K562 (cell line): ENCODE results near the gene CLDN5. TPM values are rescaled to one million over a fixed set of nuclear protein-coding genes. Genes with fewer than 3 reads are reported as not detected.

Source experiments
- ARNT ChIP-seq, 2 experiments: fragments of 450-650 bp; IDR thresholded peaks; 2 replicates each; pipeline ENCODE4 v1.6.1; 2016; ENCODE audit warnings: mild to moderate bottlenecking in 1 of 2
- CBFA2T3 ChIP-seq: fragments of 450-650 bp; IDR thresholded peaks from 2 replicates; pipeline ENCODE4 v1.6.1; 2017
- CCAR2 ChIP-seq: fragments of 200-400 bp; formaldehyde crosslinking; IDR thresholded peaks from 2 replicates; pipeline ENCODE4 v1.6.1; 2017; ENCODE audit warnings: mild to moderate bottlenecking, low read depth, low read length
- DMBX1 ChIP-seq: fragments of 250-450 bp; sonication (Bioruptor Pico); IDR thresholded peaks from 2 replicates; pipeline ENCODE4 v1.8.0; 2022; ENCODE audit warnings: inconsistent platforms, mild to moderate bottlenecking, moderate library complexity, borderline replicate concordance
- HIVEP1 ChIP-seq: fragments of 250-450 bp; sonication (Bioruptor Pico); IDR thresholded peaks from 2 replicates; pipeline ENCODE4 v1.4.0; 2020; ENCODE audit warnings: mild to moderate bottlenecking
- ILF3 ChIP-seq: fragments of 450-650 bp; IDR thresholded peaks from 2 replicates; pipeline ENCODE4 v1.6.1; 2018; ENCODE audit warnings: antibody characterized with exemption, mild to moderate bottlenecking, moderate library complexity, borderline replicate concordance
- KAT7 ChIP-seq: sonication (generic); formaldehyde crosslinking; IDR thresholded peaks from 2 replicates; pipeline ENCODE4 v1.8.0; 2022; ENCODE audit warnings: missing genetic modification reagents, mild to moderate bottlenecking, borderline replicate concordance
- KLF10 ChIP-seq: fragments of 250-450 bp; sonication (Bioruptor Pico); IDR thresholded peaks from 2 replicates; pipeline ENCODE4 v1.6.1; 2021; ENCODE audit warnings: matching md5 sums
- L3MBTL2 ChIP-seq: fragments of 450-650 bp; IDR thresholded peaks from 2 replicates; pipeline ENCODE4 v1.6.1; 2016; ENCODE audit warnings: mild to moderate bottlenecking, moderate library complexity
- NRF1 ChIP-seq, 2 experiments: fragments of 450-650 bp; IDR thresholded peaks in 1 of 2; conservative IDR thresholded peaks in 1 of 2; 2 replicates each; pipeline ENCODE4 v1.6.1; 2014; ENCODE audit warnings: mild to moderate bottlenecking in 2 of 2
- RCOR1 ChIP-seq, 2 experiments: IDR thresholded peaks; 2 replicates each; pipeline ENCODE4 v1.6.1; 2012; ENCODE audit warnings: low read depth in 2 of 2, low read length in 2 of 2, borderline replicate concordance in 1 of 2, improper control_type of control experiment in 1 of 2
- RFX5 ChIP-seq: IDR thresholded peaks from 2 replicates; pipeline ENCODE4 v1.6.1; 2011; ENCODE audit warnings: low read depth, mild to moderate bottlenecking, improper control_type of control experiment, low read length
- RUNX1 ChIP-seq: sonication (generic); IDR thresholded peaks from 2 replicates; pipeline ENCODE4 v1.6.1; 2016; ENCODE audit warnings: antibody characterized with exemption, low read depth
- SAFB ChIP-seq: fragments of 200-400 bp; formaldehyde crosslinking; IDR thresholded peaks from 2 replicates; pipeline ENCODE4 v1.6.1; 2017; ENCODE audit warnings: low read depth, low read length, borderline replicate concordance
- SMARCA5 ChIP-seq: fragments of 450-650 bp; IDR thresholded peaks from 2 replicates; pipeline ENCODE4 v1.6.1; 2016
- STAT5A ChIP-seq: IDR thresholded peaks from 2 replicates; pipeline ENCODE4 v1.6.1; 2012; ENCODE audit warnings: low read length, inconsistent platforms, borderline replicate concordance
- SUPT5H ChIP-seq: fragments of 450-650 bp; IDR thresholded peaks from 2 replicates; pipeline ENCODE4 v1.6.1; 2016
- ZNF695 ChIP-seq: fragments of 450-650 bp; formaldehyde crosslinking; IDR thresholded peaks from 2 replicates; pipeline ENCODE4 v1.4.0; 2020; ENCODE audit warnings: mild to moderate bottlenecking, moderate library complexity
- polyA plus RNA-seq, 8 experiments: library from polyadenylated mRNA; depleted of rRNA in 4 of 8; stranded (reverse) in 5 of 8; unstranded in 3 of 8; fragments of >200 nt; fragmentation: Nextera tagmentation in 2 of 8; fragmentation: Illumina TruSeq in 1 of 8; extraction: Ambion mirVana in 2 of 8; extraction: Trizol in 1 of 8; gene quantifications; 2 replicates each; pipeline versions ENCODE4 v1.2.1 to v1.2.3, GENCODE V29; 2011 to 2014; ENCODE audit warnings: inconsistent platforms in 1 of 8, missing spikeins in 1 of 8
- total RNA-seq, 7 experiments: library from RNA; depleted of rRNA in 6 of 7; stranded (reverse); fragments of >200 nt in 6 of 7; fragmentation: Illumina TruSeq in 2 of 7; extraction: Trizol in 2 of 7; gene quantifications; 2 replicates each; pipeline versions ENCODE4 v1.2.1 to v1.2.3, GENCODE V29; 2011 to 2021; ENCODE audit warnings: low replicate concordance in 1 of 7
- TF ChIP-seq, protein P1 (sequence below): fragments of 250-450 bp; sonication (Bioruptor Pico); IDR thresholded peaks from 2 replicates; pipeline ENCODE4 v1.4.0; 2020
- TF ChIP-seq, protein P2 (sequence below): fragments of 250-450 bp; sonication (Bioruptor Pico); IDR thresholded peaks from 2 replicates; pipeline ENCODE4 v1.4.0; 2020; ENCODE audit warnings: borderline replicate concordance
- TF ChIP-seq, protein P3 (sequence below): sonication (generic); formaldehyde crosslinking; IDR thresholded peaks from 2 replicates; pipeline ENCODE4 v1.8.1; 2022; ENCODE audit warnings: missing genetic modification reagents

Gene CLDN5
- total and polyA plus RNA-seq, 9 of the 15 experiments (the other 6 are each of a cell fraction or from before 2014, with no cell fraction given): 0.20 TPM; not detected in 8

DNA sequence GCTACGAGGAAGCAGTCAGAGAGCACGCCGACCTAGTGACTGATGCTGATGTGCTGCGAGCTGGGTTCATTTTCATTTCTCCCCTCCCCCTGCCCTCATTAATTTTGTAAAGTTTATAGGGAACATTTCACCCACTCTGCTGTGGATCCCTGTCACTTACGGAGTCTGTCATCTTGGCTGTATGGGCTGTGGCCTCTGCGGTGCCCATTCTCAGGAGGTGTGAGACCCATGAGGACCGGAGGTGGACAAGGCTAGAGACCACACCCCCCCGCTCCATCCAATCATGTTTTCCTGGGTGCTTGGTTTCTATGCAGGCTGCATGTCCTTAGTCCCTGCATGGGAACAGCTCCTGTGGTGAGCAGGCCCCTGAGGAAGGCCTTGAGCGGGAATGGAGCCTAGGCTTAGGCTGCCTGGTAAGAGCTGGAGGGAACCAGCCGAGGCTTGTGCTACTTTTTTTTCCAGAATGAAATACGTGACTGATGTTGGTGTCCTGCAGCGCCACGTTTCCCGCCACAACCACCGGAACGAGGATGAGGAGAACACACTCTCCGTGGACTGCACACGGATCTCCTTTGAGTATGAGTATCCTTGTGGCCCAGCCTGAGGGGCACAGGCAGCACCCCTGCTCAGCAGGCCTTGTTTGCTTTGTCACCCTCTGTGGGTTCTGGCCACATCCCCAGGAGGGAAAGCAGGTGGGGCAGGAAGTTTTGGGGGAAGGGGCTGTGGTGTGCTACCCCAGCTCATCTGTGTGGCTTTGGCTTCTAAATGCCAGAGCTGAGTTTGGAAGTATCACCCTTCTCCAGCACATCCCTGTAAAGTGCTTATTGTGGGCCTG, 19.1 kb downstream of the CLDN5 start (continued):
- no peak for TF ChIP-seq RCOR1 (IDR thresholded peaks at IDR 0.05; ENCODE audit: borderline replicate concordance in 1 of 2, low read depth in 2 of 2, low read length in 2 of 2)
- TF ChIP-seq KAT7 (CRISPR knock-in tag): no peak
- TF ChIP-seq ZNF695 (CRISPR knock-in tag): no peak
- TF ChIP-seq CBFA2T3: no peak
- TF ChIP-seq, protein P1, sequence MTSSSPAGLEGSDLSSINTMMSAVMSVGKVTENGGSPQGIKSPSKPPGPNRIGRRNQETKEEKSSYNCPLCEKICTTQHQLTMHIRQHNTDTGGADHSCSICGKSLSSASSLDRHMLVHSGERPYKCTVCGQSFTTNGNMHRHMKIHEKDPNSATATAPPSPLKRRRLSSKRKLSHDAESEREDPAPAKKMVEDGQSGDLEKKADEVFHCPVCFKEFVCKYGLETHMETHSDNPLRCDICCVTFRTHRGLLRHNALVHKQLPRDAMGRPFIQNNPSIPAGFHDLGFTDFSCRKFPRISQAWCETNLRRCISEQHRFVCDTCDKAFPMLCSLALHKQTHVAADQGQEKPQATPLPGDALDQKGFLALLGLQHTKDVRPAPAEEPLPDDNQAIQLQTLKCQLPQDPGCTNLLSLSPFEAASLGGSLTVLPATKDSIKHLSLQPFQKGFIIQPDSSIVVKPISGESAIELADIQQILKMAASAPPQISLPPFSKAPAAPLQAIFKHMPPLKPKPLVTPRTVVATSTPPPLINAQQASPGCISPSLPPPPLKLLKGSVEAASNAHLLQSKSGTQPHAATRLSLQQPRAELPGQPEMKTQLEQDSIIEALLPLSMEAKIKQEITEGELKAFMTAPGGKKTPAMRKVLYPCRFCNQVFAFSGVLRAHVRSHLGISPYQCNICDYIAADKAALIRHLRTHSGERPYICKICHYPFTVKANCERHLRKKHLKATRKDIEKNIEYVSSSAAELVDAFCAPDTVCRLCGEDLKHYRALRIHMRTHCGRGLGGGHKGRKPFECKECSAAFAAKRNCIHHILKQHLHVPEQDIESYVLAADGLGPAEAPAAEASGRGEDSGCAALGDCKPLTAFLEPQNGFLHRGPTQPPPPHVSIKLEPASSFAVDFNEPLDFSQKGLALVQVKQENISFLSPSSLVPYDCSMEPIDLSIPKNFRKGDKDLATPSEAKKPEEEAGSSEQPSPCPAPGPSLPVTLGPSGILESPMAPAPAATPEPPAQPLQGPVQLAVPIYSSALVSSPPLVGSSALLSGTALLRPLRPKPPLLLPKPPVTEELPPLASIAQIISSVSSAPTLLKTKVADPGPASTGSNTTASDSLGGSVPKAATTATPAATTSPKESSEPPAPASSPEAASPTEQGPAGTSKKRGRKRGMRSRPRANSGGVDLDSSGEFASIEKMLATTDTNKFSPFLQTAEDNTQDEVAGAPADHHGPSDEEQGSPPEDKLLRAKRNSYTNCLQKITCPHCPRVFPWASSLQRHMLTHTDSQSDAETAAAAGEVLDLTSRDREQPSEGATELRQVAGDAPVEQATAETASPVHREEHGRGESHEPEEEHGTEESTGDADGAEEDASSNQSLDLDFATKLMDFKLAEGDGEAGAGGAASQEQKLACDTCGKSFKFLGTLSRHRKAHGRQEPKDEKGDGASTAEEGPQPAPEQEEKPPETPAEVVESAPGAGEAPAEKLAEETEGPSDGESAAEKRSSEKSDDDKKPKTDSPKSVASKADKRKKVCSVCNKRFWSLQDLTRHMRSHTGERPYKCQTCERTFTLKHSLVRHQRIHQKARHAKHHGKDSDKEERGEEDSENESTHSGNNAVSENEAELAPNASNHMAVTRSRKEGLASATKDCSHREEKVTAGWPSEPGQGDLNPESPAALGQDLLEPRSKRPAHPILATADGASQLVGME (CRISPR knock-in tag): no peak
- TF ChIP-seq RUNX1: no peak
- TF ChIP-seq, protein P2, sequence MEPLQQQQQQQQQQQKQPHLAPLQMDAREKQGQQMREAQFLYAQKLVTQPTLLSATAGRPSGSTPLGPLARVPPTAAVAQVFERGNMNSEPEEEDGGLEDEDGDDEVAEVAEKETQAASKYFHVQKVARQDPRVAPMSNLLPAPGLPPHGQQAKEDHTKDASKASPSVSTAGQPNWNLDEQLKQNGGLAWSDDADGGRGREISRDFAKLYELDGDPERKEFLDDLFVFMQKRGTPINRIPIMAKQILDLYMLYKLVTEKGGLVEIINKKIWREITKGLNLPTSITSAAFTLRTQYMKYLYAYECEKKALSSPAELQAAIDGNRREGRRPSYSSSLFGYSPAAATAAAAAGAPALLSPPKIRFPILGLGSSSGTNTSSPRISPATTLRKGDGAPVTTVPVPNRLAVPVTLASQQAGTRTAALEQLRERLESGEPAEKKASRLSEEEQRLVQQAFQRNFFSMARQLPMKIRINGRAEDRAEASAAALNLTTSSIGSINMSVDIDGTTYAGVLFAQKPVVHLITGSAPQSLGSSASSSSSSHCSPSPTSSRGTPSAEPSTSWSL (CRISPR knock-in tag): no peak
- no peak for TF ChIP-seq DMBX1 (CRISPR knock-in tag)
- TF ChIP-seq ARNT (IDR thresholded peaks at IDR 0.05): no peak
- TF ChIP-seq HIVEP1 (CRISPR knock-in tag): no peak
- TF ChIP-seq, protein P3, sequence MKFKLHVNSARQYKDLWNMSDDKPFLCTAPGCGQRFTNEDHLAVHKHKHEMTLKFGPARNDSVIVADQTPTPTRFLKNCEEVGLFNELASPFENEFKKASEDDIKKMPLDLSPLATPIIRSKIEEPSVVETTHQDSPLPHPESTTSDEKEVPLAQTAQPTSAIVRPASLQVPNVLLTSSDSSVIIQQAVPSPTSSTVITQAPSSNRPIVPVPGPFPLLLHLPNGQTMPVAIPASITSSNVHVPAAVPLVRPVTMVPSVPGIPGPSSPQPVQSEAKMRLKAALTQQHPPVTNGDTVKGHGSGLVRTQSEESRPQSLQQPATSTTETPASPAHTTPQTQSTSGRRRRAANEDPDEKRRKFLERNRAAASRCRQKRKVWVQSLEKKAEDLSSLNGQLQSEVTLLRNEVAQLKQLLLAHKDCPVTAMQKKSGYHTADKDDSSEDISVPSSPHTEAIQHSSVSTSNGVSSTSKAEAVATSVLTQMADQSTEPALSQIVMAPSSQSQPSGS (CRISPR knock-in tag): 0 out of 2 replicates have a peak, but pooled peaks have one; percentile 4
- no peak for TF ChIP-seq ILF3
- no peak for TF ChIP-seq SMARCA5
- TF ChIP-seq SAFB: no peak
- peak; percentile 19; the same call in 1 of the 2 replicates for TF ChIP-seq SUPT5H
- no peak for TF ChIP-seq STAT5A
- no peak for TF ChIP-seq CCAR2
- TF ChIP-seq RFX5: no peak
- no peak for TF ChIP-seq L3MBTL2
- TF ChIP-seq KLF10 (CRISPR knock-in tag): no peak
- no peak for TF ChIP-seq NRF1 (conservative IDR thresholded peaks at IDR 0.05 in 1 of 2, IDR thresholded peaks at IDR 0.05 in 1 of 2)
